ENCODE data around the gene FNDC11.
"Not testable (repeated sequence)": the region's sequence is repeated elsewhere in the genome, so short reads cannot be mapped to it uniquely, and the experiment has no call there.

FNDC11 gene

DNA sequence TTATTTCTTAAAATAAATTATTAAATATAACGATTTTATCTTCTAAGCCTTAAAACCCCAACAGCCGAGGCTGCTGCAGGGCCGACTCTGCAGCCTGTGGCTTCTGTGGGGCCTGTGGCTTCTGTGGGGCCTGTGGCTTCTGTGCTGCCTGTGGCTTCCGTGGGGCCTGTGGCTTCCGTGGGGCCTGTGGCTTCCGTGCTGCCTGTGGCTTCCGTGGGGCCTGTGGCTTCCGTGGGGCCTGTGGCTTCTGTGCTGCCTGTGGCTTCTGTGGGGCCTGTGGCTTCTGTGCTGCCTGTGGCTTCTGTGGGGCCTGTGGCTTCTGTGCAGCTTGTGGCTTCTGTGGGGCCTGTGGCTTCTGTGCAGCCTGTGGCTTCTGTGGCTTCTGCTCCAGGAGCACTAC is 47.7 kb downstream of the FNDC11 start:
- DNase-seq, result not testable (repeated sequence)

GRCh38 chr20:63602321-63602720 is 48.4 kb downstream of the FNDC11 start:
- DNase-seq, result no peak
